Activated T-cell treated with anti-CD3 and anti-CD28 coated beads for 1 hour (primary cell): ENCODE data around the gene PNPLA7.
A peak's percentile ranks its signal among the peaks of the same experiment; 100 is the strongest.

ENCODE experiments used
- DNase-seq: peaks from one replicate; pipeline ENCODE4 v3.0.0-alpha.2; 2020; ENCODE audit warnings: low read depth

Gene PNPLA7

DNA sequence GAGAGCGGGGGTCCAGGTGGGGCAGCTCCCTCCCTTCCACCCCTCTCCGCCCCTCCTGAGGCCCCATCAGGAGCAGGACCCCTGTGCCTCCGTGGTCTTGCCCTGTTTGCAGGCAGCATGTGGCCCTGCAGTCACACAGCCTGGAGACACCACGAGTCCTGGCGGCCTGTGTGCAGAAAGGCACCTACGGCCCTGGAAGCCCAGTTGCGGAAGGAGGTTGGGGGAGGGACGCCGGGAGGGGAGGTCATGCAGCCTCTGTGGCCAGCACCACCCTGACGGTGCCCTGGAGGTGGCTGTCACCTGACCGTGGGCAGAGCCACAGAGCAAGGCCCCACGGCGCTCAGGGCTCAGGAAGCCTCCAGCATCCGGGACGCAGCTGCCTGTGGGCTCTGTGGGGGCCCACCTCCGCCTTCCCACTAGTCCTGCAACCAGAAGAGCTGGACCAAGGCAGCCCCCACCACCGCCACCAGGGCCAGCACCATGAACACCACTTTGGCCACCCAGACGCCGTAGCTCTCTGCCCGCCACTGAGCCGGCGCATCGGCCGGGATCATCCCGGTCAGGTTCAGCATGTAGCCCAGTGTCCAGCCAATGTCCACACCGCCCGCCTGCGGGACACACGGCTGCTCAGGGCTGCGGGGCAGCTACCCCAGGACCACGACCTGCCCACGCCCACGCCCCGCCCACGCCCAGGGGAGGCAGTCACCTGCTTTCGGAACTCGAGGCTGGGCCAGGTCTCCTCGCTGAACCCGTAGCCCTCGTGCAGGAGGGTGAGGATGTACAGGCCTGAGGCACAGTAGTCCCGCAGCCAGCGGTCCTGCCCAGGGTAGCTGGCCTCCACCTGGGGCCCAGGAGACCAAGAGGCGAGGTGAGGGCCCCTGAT is 115.5 kb downstream of the PNPLA7 start:
- DNase-seq: no peak

DNA sequence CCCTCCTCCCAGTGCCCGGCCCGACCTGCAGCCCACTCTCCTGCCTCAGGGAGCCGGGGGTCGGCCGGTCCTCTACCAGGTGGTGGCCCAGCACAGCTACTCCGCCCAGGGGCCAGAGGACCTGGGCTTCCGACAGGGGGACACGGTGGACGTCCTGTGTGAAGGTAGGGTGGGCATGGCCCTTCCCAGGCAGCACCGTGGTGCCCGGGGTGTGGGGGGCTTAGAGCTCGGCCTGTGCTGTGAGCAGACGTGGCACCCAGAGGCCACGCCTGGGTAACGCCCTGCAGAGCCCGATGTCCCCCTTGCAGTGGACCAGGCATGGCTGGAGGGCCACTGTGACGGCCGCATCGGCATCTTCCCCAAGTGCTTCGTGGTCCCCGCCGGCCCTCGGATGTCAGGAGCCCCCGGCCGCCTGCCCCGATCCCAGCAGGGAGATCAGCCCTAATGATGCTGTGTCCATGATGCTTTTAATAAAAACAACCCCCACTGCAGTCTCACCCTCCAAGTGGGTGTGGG is 116.2 kb downstream of the PNPLA7 start:
- DNase-seq: no peak

DNA sequence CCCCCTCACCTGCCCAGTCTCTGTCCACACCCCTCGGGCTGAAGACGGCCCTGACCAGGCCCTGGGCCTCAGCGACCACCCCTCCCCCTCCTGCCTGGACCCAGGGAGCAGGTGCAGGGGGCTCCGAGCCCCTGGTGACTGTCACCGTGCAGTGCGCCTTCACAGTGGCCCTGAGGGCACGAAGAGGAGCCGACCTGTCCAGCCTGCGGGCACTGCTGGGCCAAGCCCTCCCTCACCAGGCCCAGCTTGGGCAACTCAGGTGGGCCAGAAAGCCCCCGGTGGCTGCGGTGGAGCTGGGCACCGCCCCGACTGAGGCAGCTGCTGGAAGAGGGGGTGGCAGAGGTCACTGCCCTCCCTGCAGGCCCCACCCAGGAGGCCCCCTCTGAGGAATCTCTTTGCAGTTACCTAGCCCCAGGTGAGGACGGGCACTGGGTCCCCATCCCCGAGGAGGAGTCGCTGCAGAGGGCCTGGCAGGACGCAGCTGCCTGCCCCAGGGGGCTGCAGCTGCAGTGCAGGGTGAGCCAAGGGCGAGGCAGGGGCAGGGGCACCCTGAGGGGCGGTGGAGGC is 116.8 kb downstream of the PNPLA7 start:
- DNase-seq: no peak

DNA sequence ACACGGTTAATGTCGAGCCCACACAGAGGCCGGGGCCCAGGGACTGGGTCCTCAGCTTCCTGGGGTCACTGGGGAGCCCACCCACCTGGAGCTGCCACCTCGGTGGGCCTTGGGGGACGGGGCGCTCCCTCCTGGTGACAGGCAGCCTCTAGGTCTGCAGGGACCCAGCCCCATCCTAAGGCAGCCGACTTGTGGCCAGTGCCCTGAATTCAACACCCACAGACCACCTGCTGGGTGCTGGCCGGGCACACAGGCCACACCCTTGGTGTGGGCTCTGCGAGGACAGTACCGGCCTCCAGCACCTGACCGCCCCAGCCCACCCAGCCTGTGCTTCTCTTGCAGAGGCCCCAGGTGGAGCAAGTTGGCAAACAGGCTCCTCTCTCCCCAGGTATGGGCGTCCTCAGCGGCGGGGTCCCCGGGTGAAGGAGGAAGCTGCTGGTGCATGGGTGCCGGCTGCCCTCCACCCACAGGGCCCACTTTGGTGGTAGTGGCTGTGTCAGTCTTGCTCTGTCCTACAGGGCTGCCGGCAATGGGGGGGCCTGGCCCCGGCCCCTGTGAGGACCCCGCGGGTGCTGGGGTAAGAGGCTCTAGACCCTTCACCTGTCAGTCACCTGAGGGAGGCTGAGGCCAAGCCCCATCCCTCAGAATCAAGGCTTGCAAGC is 117.4 kb downstream of the PNPLA7 start:
- no peak for DNase-seq

DNA sequence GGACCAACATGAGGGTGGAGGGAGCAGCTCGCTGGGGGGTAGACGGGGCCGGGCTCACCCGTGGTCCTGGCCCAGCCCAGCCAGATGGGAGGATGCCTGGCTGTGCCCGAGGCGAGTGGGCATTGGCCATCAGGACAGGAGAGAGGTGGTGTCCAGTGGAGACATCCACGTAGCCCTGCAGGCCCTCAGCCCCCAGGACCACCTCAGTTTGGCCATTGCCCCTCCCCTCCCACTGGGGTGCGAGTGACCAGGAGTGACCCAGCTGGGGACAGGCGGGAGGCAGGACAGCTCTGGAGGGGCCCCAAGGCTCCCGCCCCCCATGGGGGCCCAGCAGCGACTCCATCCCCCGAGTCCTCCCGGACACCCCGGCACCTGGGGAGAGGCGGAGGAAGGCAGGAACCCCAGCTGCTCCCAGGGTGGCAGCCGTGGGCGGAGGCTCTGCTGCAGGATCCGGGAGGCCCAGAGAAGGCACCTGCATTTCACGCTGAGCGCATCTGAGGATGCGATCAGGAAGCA is 118.7 kb downstream of the PNPLA7 start:
- no peak for DNase-seq

DNA sequence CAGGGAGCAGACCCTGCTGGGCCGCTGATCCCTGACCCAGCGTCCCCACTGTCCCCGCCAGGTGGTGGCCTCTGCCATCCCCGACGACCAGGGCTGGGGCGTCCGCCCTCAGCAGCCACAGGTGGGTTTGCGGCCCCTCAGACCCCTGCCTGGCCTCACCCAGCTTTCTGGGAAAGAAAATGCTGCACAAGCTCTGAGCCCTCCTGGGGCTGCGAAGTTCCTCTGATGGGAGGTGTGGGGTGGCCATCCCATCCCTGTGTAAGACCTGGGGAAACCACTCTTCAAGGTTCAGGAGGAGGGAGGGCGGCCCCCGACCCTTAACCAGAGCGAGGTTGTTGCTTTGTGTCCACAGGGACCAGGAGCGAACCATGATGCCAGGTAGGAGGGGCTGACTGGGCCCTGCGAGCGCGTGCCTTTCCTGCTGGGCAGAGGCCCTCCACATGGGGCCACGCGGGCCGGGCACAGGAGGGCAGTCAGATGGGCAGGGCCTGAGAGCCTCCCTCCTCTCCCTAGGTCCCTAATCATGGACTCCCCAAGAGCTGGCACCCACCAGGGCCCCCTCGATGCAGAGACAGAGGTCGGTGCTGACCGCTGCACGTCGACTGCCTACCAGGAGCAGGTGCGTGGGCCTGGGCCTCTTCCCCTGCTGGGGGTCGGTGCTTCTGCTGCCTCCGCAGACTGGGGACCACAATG is 119.3 kb downstream of the PNPLA7 start:
- no peak for DNase-seq

DNA sequence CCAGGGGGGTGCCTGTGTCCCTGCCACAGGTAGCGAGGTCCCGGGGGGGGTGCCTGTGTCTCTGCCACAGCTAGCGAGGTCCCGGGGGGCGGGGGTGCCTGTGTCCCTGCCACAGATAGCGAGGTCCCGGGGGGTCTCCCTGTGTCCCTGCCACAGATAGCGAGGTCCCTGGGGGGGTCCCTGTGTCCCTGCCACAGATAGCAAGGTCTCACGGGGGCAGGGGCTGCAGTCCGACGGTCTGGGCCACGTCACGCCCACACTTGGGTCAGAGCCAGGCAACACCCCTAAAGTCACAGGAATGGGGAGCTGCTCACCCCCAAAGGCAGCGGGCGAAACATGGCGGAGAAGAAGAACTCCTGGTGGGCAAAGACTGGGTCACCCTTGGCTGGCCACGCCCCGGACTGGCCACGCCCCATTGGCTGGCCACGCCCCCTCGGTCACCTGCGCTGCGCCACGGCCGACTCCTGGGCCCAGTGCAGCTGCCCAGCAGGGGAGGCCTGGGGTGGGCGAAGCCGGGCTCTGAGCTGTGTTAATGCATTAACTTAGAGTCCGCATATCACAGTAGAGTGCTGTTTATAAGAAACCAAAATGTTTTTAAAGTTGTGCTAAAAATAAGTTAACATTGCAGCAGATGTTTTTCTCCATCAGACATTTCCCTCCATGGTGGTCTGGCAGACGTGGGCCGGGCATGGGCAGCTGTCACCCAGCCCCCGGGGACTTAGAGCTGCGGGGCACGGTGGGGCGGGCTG is 120.1 kb downstream of the PNPLA7 start:
- no peak for DNase-seq

DNA sequence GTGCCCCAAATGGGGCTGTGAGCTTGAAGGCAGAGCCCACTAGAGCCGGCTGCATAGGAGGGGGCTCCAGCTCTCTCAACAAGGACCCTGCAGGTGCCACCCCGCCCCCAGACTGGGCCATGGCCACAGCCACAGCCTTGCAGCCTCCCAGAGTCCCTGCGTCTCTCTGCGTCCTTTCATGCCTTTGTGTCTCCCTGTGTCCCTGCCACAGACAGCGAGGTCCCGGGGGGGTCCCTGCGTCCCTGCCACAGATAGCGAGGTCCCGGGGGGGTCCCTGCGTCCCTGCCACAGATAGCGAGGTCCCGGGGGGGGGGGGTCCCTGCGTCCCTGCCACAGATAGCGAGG is 120.7 kb downstream of the PNPLA7 start:
- no peak for DNase-seq

DNA sequence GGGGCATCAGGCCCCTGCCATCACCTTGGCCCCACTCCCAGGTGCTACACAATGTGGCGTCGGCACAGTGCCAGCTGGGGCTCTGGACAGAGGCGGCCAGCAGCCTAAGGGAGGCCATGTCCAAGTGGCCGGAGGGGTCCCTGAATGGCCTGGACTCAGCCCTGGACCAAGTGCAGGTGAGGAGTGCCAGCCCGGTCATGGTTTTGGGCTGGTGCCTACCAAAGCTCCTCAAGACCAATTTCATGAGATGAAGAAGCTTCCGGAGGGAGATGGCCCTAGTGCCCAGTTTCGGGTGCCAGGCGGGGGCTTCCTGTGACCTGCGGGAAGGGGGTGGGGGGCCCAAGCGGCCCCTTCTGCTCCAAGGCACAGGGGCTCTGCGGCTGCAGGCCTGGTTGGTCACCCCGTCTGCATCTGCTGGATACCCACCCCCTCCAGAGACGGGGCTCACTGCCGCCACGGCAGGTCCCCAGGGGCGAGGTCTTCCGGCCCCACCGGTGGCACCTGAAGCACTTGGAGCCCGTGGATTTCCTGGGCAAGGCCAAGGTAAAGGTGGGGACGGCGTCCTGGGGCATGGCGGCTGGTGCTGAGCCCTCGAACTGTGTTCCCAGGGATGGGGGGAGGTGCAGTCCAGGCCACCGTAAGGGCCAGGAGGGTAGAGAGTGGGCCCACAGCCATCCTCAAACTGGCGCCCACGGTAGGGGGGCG is 121.2 kb downstream of the PNPLA7 start:
- DNase-seq: no peak

DNA sequence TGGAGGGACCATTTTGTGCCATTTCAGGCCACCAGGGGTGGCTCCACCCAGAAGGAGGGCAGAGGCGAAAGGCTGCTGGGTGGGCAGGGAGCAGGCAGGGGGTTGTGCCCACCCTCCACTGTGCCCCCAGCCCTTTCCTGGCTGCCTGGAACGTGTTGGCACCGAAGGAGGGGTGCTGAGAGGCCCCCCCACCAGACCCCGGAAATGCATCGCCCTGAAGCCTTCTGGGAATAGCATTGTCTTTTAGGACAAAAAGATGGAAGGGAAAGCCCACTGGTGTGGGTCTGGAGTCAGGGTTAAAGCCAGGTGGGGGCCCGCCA is 121.9 kb downstream of the PNPLA7 start:
- no peak for DNase-seq

DNA sequence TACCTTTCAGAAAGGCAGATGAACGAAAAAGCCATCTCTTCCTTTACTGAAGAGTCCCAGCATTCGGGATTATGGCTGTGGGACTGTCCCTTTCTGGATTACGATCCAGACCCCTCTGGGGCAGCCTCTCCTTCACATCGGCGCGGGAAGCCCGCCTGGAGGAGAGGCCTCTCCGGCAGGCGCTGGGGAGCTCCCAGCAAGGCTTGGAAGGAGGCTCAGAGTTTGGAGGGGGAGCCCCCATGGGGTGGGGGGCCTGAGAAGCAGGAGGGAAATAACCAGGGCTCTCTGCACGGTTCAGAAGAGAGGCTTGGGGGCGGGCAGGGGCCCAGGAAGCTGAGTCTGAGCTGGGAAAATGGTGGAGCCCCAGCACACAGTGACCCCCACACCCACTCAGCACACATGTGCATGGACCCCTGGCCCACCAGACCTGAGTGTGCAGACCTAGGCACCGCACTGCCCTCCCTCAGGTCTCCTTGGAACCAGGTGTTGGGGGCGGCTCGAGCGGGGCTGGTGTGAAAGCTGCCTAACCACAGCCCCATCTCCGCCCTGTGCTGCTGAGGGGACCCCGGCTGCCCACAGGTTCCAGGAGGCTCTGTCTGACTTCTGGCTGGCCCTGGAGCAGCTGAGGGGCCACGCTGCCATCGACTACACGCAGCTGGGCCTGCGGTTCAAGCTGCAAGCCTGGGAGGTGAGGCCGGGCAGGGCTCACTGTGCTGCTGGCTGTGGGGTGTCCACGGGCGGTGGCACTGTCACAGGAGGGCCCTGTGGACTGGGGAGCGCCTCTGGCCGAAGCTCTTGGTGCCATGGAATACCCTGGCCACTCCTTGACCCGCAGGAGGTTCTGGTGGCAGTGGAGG is 122.5 kb downstream of the PNPLA7 start:
- no peak for DNase-seq

DNA sequence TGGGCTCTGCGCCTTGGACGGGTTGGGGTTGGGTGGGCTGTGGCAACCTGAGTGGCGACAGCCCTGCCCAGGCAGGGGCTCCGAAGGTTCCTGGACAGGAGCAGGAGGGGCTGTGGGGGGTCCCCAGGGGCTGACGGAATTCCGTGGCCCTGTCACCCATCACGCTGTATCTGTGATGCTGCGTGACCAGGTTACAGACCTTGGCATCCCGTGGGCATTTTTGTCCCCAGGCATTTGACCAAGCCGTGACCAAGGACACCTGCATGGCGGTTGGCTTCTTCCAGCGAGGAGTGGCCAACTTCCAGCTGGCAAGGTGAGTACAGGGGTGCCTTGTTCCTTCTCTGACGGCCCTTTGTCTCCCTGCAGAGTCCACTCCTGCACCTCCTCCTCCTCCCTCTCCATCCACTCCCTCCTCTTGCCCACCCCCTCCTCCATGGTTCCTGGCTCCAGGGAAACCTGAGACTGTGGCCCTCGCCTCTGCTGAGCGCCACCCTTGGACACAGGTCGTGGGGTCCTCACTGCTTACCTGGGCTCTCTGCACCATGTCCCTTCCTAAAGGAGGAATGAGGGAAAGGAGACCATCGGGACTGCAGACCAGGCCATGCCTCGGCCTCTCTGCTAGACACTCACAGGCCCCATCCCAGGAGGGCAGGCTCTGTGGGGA is 124.1 kb downstream of the PNPLA7 start:
- no peak for DNase-seq

DNA sequence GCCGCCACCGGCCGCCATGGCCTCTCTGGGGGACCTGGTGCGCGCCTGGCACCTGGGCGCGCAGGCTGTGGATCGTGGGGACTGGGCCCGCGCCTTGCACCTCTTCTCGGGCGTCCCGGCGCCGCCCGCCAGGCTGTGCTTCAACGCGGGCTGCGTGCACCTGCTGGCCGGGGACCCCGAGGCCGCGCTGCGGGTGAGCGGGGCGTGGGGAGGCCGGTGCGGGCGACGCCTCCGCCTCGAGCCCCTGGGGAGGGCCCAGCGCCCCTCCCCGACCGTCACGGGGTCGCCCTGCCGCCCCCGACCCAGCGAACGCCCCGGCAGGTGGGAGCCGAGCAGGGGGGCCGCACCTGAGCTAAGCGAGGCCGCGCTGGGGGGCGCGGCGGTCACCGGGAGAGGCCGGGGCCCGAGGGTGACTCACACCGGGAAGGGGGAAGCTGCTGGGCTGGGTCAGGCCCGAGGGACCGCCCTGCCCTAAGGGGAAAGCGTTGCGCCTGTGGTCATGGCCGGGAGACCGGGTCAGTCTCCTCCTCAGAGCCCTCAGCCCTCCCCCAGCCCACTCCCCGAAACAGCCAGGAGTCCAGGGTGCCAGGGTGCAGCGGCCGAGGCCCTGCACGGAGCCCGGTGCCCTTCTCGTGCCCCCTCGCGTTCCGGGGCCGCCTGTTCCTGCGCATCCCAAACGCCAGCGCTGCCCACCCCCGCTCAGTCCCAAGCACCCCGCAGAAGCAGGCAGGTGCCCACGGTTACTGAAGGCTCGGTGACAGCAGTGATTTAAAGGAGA is 126.5 kb downstream of the PNPLA7 start:
- DNase-seq: no peak

DNA sequence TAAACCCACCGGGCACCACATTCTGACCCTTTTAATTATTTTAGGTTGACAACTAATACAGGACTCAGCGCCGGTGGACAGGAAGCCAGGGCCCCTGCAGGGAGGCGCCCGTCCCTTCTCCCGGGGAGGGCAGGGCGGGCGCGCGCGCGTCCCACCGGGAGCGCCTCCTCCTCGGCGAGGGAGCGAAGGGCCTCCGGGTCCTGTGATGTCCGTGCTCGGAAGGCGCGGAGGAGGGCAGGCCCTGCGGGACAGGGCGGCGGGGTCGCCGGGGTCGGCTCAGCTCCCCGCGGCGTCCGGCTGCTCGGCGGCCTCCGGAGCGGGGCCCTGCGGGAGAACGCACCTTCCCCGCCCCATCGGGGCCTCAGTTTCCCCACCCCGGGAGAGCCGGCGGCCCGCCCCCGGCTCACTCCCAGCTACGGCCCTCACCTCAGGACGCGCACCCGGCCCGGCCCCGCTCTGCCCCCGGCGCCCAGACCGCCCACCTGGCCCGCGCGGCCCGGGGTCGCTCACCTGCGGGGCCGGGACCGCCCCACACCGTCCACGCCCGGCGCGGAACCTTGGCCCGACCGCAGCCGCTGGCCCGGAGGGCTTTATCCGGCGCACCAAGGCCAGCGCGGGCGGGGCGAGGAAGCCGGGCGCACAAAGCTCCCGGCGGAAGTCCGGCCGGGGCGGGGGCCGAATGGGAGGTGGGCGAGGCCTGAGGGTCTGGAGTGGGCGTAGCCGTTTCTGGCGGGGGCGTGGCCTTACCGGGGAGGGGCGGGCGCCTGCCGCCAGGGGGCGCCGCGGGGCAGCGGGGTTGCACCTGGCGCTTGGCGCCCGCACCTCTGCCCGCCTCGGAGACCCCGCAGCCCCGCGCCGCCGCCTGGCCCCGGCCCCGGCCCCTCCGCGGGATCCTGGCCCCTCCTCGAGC is 127.3 kb downstream of the PNPLA7 start, which contains the start of the genes EXD3 and NOXA1:
Gene EXD3, minus strand, starts transcription at position 559 of the 910 bp plus-strand sequence. CDS start 27,805 bp downstream, outside the sequence.
Gene NOXA1, plus strand, starts transcription at position 790 of the 910 bp plus-strand sequence. CDS start 137 bp downstream, outside the sequence.
- DNase-seq: peak; percentile 95

DNA sequence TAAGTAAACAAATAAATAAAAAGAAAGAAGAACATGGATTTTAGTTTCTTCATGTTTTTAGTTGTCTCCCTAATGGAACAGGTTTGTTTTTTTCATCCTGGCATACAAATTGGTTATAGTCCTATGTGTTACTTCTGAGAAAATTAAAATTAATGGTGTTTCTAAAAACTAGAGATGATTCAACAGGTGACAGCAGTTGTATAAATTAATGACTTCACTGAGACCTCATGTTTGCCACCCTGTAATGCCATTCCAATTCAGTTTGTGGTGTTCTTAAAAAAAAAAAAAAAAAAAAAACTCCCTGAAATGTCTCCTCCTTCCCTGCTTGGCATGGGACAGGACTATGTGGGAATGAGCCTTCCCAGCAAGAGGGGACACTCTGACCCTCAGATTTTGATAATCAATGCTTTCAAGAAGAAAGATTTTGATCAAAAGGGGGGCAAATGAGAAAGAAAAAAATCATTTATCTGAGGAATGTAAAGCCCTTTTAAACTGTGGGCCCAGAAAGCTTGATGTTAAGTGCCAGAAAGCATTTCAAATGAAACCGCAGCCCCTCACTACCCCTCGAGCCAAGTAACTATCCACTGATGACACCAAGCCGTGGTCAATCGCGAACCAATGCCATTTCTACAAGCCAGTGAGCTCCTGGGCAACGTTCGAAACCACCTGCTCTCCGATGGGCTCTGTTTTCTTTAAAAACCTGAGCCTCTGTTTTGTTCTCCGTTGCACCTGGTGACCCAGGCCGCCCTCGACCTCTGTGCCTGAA is 128.2 kb downstream of the PNPLA7 start:
- no peak for DNase-seq

DNA sequence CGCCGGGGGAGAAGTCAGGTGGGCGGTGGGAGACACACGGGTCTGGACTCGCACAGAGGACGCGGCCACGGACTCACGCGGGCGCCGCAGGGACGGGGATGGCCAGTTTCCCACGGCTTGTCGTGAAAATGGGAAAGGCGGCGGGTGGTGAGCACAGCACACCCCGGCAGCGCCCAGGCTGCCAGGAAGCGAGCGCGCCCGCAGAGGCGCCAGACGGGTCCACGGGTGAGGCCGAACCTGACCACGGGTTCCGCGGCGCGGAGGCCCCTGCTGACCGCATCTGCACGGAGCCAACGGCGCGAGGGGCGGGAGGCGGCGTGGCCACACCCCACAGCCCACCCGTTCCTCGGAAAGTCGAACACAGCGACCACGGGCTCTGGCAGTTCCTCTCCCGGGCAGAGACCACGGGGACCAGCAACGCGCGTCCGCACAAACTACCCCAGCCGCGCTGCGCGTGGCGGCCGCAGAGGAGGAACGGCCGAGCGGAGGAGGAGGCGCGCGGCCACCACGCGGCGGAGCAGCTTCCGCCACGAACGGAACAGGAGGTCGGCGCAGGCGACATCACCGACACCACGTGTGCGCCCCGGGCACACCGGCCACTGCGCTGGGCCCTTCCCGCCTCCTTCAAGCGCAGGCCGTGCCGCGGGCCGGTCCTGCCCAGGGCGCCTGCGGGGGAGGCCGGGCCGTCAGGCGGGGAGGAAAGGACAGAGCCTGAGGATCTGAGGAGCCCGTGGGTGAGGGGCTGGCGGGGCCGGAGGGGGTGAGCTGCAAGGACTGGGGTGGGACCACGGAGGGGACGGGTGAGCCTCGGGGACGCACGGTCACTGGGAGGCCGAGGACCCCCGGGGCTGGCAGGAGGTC is 132.8 kb downstream of the PNPLA7 start:
- DNase-seq: no peak
